ENCODE results near the gene VDAC1. TPM values are rescaled to one million over a fixed set of nuclear protein-coding genes. Genes with fewer than 3 reads are reported as not detected.

Gene VDAC1
- total and polyA plus RNA-seq, 5 donors = 325 to 393 (median 340) TPM

DNA sequence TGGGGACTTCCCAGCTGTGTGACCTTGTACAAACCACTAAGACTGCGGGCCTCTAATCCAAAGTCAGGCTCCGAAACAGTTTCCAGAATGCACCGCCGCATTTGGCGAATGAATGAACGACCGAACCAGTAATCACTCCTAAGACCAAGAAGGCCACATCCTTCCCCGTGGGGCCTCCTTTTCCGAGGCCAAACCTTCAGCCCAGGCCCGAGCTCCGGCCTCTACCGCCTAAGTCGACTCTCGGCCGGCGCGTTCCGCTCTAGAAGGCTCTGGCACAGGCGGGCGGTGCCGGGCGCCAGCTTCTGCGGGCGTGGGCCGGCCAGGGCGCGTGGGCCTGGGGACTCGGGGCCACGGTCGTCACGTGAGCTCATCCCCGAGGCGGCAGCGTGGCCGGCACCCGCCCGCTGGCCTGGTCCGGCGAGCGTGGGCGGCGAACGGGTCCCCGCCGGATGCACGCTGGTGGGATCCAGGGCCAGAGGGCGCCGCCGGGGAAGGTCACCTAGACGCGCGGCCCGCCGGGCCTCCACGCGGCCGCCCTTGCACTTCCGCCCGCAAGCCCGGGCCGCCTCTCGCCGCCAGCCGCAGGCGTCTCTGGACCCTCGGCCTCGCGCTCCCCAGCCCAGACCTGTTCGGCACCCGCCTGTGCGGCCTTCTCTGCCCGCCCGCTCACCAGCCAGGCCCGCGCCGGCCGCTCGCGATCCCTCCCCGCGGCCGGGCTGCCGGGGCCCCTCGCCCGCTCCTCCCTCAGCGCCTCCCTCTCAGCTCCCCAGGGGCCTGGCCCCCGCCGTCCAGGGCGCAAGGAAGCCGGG lies 754 bp downstream of the VDAC1 start:
- H3K27ac ChIP-seq (ENCODE audit: low read length) = peak overlapping the region; percentile 99
- intact Hi-C loops (cut with DNase I) = no loop called here
- peaks cover 30% of the 10 kb centered on the region for H3K4me1 ChIP-seq (ENCODE audit: control insufficient read depth, insufficient read depth, low read length)
- DNase-seq = peak; percentile 77 to 90 (median 89)
- peak overlapping the region; percentile 89 for H3K4me3 ChIP-seq (ENCODE audit: low read length)
- H3K9me3 ChIP-seq (ENCODE audit: control insufficient read depth, low read length) = no peaks in the 10 kb centered on the region
- peak; percentile 37 to 50 for ATAC-seq
- WGBS = under 1% methylated on average over 90 of the region's 90 CpGs
- H3K27me3 ChIP-seq (ENCODE audit: control insufficient read depth, insufficient read depth) = no peaks in the 10 kb centered on the region

DNA sequence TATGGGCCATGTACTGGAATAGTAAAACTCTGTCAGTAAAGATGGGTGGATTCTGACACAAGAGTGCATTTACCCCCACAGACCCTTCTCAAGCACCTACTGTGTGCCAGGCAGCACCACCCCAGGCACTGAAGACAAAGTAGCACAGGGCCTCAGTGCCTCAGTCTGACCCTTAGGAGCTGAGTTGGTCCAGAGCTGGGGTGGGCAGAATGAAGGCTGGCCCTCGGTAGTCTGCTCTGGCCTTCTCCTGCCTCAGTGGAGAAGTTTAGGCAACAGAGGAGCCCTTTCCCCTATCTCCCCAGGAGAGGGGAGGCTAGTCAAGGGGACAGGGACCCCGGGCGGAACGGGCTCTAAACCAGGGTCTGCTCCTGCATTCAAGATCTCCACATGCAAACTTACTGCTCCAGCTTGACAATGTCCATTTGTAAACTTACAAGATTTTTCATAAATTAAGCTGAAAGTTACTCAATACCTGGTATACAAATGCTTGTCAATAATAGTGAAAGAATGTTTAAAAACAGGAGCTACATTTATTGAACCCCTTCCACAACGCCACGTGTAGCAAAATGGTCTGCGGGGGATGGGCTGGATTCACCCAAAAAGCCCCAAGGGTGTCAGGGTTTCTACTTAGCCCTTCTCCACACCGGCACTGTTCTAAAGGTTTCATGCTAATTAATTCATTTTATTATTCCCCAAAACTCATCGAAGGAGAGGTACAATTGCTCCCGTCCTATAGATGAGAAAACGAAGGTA lies 1.5 kb downstream of the VDAC1 start:
- DNase-seq = no peak
- WGBS = 18% methylated on average over 11 of the region's 11 CpGs
- ATAC-seq = no peak
- H3K4me3 ChIP-seq (ENCODE audit: low read length) = peak overlapping the region; percentile 89
- H3K9me3 ChIP-seq (ENCODE audit: control insufficient read depth, low read length) = no peaks in the 10 kb centered on the region
- peaks cover 34% of the 10 kb centered on the region for H3K4me1 ChIP-seq (ENCODE audit: control insufficient read depth, insufficient read depth, low read length)
- H3K27me3 ChIP-seq (ENCODE audit: control insufficient read depth, insufficient read depth) = no peaks in the 10 kb centered on the region
- peak overlapping the region; percentile 99 for H3K27ac ChIP-seq (ENCODE audit: low read length)
- intact Hi-C loops (cut with DNase I) = no loop called here

DNA sequence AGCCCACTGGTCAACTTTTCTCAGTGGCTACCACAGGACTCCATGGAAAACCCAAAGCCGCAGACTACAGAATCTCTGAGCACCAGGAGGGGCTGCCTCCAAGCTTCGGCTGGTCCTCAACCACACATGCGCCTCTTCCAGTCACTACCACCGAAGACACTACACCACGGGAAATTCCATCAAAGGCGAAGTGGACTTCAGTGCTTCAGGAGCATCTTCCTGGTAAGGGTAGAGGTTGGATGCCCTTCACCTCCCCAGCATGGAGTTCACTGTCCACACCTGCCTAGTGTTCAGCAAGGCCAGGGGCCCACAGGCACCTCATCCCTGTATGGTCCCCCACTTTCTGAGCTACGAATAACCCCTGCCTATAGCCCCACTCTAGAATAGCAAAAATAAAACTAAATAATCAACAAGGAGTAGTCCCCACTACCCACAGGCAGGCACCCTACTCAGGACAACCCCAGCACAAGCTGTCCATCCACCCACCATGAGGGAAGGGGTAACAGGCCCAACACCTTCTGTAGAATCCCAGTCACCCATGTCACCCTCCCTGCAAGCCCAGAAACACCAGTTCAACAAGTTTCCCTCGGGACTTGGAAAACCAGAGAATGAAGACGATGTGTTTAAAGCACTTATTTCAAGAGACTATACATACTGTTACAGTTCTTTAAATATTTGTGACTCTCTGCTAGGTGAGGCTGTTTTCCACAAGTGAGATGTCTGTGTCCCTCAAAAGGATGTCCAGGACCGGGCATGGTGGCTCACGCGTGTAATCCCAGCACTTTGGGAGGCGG lies 2.6 kb downstream of the VDAC1 start:
- WGBS = 85% methylated on average over 13 of the region's 13 CpGs
- H3K27me3 ChIP-seq (ENCODE audit: control insufficient read depth, insufficient read depth) = no peaks in the 10 kb centered on the region
- ATAC-seq = no peak
- intact Hi-C loops (cut with DNase I) = no loop called here
- peaks cover 30% of the 10 kb centered on the region for H3K4me1 ChIP-seq (ENCODE audit: control insufficient read depth, insufficient read depth, low read length)
- DNase-seq = no peak
- no peaks in the 10 kb centered on the region for H3K9me3 ChIP-seq (ENCODE audit: control insufficient read depth, low read length)
- no peak overlapping the region for H3K4me3 ChIP-seq (ENCODE audit: low read length)
- no peak overlapping the region for H3K27ac ChIP-seq (ENCODE audit: low read length)

DNA sequence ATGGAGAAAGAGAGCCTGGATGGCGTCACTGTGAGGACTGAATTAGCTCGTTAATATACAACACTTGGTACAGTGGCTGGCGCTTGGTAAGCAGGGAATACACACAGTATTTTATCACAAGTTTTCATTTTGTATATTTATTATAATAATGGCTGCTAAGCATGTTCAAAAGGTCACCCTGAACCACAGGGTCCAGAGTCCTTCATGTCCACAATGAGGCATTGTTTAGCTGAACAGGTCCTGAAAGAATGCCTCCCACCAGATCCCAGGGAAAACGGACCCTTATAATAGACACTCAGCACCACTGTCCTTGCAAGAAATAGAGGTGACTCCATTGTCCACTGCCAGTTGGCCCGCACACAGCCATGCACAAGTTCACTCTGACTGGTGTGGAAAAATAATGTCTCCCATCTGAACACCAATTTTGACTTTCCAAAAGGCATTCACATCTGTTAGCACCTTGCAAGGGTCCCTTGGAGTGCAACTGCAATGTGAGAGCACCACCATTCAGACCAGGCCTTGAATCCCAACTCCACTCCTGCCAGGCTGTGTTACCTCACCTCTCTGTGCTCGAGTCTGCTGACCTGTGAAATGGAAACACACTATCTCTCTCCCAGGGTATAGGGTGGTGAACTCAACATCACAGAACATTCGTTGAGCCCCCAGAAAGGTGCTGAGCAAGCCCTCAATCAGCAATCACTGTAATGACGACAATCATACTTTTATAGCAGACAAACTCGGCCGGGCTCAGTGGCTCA lies 3.9 kb downstream of the VDAC1 start:
- H3K4me3 ChIP-seq (ENCODE audit: low read length) = no peak overlapping the region
- H3K27ac ChIP-seq (ENCODE audit: low read length) = peak overlapping the region; percentile 26
- DNase-seq (no peak), ATAC-seq (no peak)
- 83% methylated on average over 10 of the region's 10 CpGs for WGBS
- intact Hi-C loops (cut with DNase I) = no loop called here
- peaks cover 36% of the 10 kb centered on the region for H3K4me1 ChIP-seq (ENCODE audit: control insufficient read depth, insufficient read depth, low read length)
- no peaks in the 10 kb centered on the region for H3K27me3 ChIP-seq (ENCODE audit: control insufficient read depth, insufficient read depth)
- no peaks in the 10 kb centered on the region for H3K9me3 ChIP-seq (ENCODE audit: control insufficient read depth, low read length)

DNA sequence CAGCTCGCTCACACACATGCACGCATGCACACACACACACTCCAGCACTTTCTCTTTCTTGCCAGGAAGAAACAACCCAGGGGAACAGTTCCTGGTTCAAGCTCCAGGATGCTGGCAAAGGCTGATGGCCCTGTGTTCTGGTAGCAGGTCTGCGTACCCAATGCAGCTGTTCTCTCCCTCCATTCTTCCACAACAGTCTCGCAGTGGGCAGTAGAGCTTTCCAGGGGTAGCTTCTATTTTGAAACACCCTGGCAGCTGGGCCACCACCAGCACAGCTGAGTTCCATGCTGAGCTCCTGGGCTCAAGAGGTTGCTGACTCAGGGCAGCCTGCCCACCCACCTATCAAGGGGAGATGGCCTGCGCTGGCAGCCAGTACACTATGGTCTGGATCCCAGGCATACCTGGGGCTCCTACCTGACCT lies 4.7 kb downstream of the VDAC1 start:
- ATAC-seq (no peak), DNase-seq (peak in 1 of 3 donors; percentile 23)
- peak overlapping the region; percentile 26 for H3K27ac ChIP-seq (ENCODE audit: low read length)
- H3K4me3 ChIP-seq (ENCODE audit: low read length) = no peak overlapping the region
- WGBS = 67% methylated on average over 5 of the region's 5 CpGs
- peaks cover 39% of the 10 kb centered on the region for H3K4me1 ChIP-seq (ENCODE audit: control insufficient read depth, insufficient read depth, low read length)
- H3K27me3 ChIP-seq (ENCODE audit: control insufficient read depth, insufficient read depth) = no peaks in the 10 kb centered on the region
- no peaks in the 10 kb centered on the region for H3K9me3 ChIP-seq (ENCODE audit: control insufficient read depth, low read length)
- intact Hi-C loops (cut with DNase I) = no loop called here

DNA sequence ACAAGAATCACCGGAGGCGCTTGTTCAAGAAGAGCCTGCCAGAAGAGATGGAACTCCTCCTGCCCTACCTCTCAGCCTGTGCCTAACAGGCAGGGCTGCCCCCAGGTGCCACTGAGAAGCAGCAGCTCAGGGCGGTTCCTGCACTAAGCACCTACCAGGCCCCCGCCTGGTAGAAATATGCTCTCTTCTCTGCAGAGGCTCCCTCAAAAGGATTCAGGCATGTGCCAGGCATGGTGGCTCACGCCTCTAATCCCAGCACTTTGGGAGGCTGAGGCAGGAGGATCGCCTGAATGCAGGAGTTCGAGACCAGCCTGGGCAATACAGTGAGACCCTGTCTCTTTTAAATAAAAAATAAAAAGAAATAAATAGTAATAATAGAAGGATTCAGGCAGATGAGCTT lies 6.0 kb downstream of the VDAC1 start:
- no peaks in the 10 kb centered on the region for H3K9me3 ChIP-seq (ENCODE audit: control insufficient read depth, low read length)
- peaks cover 48% of the 10 kb centered on the region for H3K4me1 ChIP-seq (ENCODE audit: control insufficient read depth, insufficient read depth, low read length)
- ATAC-seq (no peak), DNase-seq (no peak)
- H3K27me3 ChIP-seq (ENCODE audit: control insufficient read depth, insufficient read depth) = no peaks in the 10 kb centered on the region
- H3K4me3 ChIP-seq (ENCODE audit: low read length) = no peak overlapping the region
- 91% methylated on average over 7 of the region's 7 CpGs for WGBS
- intact Hi-C loops (cut with DNase I) = no loop called here
- H3K27ac ChIP-seq (ENCODE audit: low read length) = no peak overlapping the region

DNA sequence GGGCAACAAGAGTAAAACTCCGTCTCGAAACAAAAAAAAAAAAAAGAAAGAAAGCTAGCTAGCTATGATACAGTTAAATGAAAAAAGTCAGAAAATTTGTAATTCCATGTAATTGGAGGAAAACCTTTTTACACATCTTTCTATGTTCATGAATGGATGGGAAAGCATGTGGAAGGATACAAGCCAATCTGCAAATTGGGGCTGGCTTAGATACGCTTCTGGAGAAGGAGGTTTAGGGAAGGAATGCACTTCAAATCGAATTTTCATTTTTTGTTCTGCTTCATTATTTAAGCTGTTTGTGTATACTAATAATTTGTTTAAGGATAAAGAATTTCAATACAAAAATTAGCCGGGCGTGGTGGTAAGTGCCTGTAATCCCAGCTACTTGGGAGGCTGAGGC lies 6.7 kb downstream of the VDAC1 start:
- WGBS = 85% methylated on average over 6 of the region's 6 CpGs
- ATAC-seq (no peak), DNase-seq (no peak)
- no peaks in the 10 kb centered on the region for H3K27me3 ChIP-seq (ENCODE audit: control insufficient read depth, insufficient read depth)
- H3K4me3 ChIP-seq (ENCODE audit: low read length) = no peak overlapping the region
- H3K4me1 ChIP-seq (ENCODE audit: control insufficient read depth, insufficient read depth, low read length) = peaks cover 49% of the 10 kb centered on the region
- H3K9me3 ChIP-seq (ENCODE audit: control insufficient read depth, low read length) = no peaks in the 10 kb centered on the region
- H3K27ac ChIP-seq (ENCODE audit: low read length) = no peak overlapping the region
- intact Hi-C loops (cut with DNase I) = no loop called here

DNA sequence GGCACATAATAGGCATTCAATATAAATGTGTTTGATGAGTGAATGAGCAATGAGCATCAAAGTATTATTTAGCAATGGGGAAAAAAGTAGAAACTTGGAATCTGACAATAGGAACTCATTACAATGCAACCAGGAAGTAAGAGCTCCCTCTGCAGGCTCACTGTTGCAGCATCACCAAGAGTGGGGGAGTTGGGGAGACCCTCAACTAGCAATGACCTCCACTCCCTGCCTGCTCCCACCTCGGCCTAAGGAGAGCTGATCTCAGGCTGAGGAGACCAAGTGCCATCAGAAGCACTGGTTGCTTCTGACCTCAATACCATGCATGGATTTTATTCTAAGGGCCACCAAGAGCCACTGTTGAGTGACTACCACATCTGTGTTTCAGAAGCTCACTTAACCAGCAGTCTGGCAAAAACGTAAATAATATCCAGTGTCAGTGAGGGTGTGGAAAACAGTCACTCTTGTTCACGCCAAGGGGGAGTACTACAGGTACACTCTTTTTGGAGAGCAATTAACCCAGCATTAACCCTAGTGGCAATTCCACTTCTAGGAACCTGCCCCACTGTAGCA lies 8.0 kb downstream of the VDAC1 start:
- ATAC-seq (no peak), DNase-seq (no peak)
- no peaks in the 10 kb centered on the region for H3K27me3 ChIP-seq (ENCODE audit: control insufficient read depth, insufficient read depth)
- 82% methylated on average over 3 of the region's 3 CpGs for WGBS
- no peak overlapping the region for H3K4me3 ChIP-seq (ENCODE audit: low read length)
- peaks cover 47% of the 10 kb centered on the region for H3K4me1 ChIP-seq (ENCODE audit: control insufficient read depth, insufficient read depth, low read length)
- no peak overlapping the region for H3K27ac ChIP-seq (ENCODE audit: low read length)
- H3K9me3 ChIP-seq (ENCODE audit: control insufficient read depth, low read length) = no peaks in the 10 kb centered on the region
- intact Hi-C loops (cut with DNase I) = no loop called here

DNA sequence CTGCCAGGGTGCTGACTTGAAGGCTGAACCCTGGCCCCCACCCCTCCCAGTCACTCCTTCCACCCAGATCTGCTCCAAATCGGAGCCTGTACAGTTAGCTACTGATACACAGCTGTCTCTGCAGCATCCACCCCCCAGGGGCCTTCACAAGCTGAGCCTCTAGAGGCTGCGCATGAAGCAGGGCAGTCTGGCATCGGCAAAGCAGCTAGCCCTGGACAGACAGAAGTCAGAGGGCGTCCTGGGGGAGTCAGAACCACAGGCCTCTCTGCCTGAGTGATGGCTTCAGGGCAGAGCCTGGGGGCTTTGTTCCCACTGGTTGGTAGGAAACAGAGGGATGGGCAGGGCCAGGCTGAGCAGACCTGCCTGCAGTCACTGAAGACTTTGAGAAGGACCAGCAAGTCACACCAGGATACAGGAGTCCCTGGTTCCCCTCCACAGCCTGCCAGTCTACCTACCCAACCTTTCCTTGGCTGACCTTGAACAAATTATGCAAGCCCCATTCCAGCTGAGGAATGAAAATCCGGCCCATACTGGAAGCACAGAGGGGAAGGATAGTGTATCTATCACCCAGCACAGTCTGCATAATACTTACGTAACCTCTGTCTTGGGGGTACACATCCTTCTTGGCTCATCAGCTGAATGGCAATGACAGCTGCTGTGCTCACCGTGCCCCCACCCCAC lies 8.8 kb downstream of the VDAC1 start:
- Histone ChIP-seq H3K9me3 (ENCODE audit: control insufficient read depth, low read length) (no peaks in the 10 kb centered on the region), H3K4me3 (ENCODE audit: low read length) (no peak overlapping the region), H3K4me1 (ENCODE audit: control insufficient read depth, insufficient read depth, low read length) (peaks cover 47% of the 10 kb centered on the region), H3K27me3 (ENCODE audit: control insufficient read depth, insufficient read depth) (no peaks in the 10 kb centered on the region), H3K27ac (ENCODE audit: low read length) (peak overlapping the region; percentile 33)
- ATAC-seq (no peak), DNase-seq (peak in 1 of 3 donors; percentile 62)
- intact Hi-C loops (cut with DNase I) = no loop called here
- WGBS = 50% methylated on average over 7 of the region's 7 CpGs

DNA sequence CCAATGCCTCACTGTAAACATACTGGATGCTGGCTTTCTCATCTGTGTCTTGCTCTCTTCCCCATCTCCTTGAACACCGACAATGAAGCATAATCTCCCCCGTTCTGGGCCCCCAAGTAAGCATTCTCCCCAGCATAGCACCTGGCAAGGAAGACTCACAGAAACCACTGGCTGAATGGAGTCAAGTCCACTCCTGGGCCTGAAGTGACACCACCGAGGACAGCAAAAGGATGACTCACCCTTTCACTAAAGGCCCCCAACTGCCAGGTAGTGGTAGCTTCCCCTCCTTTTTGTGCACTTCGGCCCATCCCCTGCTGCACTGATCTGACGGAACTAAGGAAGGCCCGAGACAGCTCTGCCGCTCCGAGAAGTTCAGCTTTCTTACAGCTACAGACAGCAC lies 9.4 kb downstream of the VDAC1 start:
- H3K4me3 ChIP-seq (ENCODE audit: low read length) = no peak overlapping the region
- peak overlapping the region; percentile 91 for H3K27ac ChIP-seq (ENCODE audit: low read length)
- 56% methylated on average over 8 of the region's 8 CpGs for WGBS
- peaks cover 44% of the 10 kb centered on the region for H3K4me1 ChIP-seq (ENCODE audit: control insufficient read depth, insufficient read depth, low read length)
- no peaks in the 10 kb centered on the region for H3K9me3 ChIP-seq (ENCODE audit: control insufficient read depth, low read length)
- intact Hi-C loops (cut with DNase I) = no loop called here
- no peak for ATAC-seq
- H3K27me3 ChIP-seq (ENCODE audit: control insufficient read depth, insufficient read depth) = no peaks in the 10 kb centered on the region
- DNase-seq = no peak
